HepG2 (cell line): ENCODE data around the gene NRG3. TPM values are rescaled to one million over a fixed set of nuclear protein-coding genes. Genes with fewer than 3 reads are reported as not detected.

Experiments
- ATAC-seq: fragments of 200-7000 bp; cut with Tn5 transposase; 3 replicates; pipeline ENCODE4 v1.9.1; 2020; ENCODE audit warnings: mild to moderate bottlenecking, moderate library complexity
- BruUV-seq: library from RNA; stranded (reverse); fragments of 400-500 nt; replicated peaks from 2 replicates; lab custom pipeline; 2021; lab: Mats Ljungman, UMichigan
- CTCF ChIA-PET: fragments of 300-600 bp; formaldehyde crosslinking; extraction: SDS; loops from one replicate; lab custom pipeline; 2021; ENCODE audit warnings: low total read pairs, inconsistent platforms, low intra/inter-chr PET ratio; lab: Yijun Ruan, JAX
- POLR2A ChIA-PET: fragments of 350-600 bp; sonication (Branson Sonifier 250); formaldehyde crosslinking; loops from one replicate; lab custom pipeline; 2020; ENCODE audit warnings: antibody characterized with exemption, inconsistent platforms; lab: Yijun Ruan, JAX
- DNase-seq: peaks from one replicate; pipeline ENCODE4 v3.0.0-alpha.2; 2015; ENCODE audit warnings: low spot score
- FAIRE-seq: peaks from 3 replicates; lab custom pipeline; 2011; peaks lifted over from hg19 to GRCh38; lab: Jason Lieb, UNC
- H2AFZ ChIP-seq: one replicate; pipeline ENCODE4 v1.6.1; 2011; ENCODE audit warnings: low read length, inconsistent platforms
- H3K27ac ChIP-seq: fragments of 300-600 bp; 3 replicates; pipeline ENCODE4 v1.8.0; 2011; ENCODE audit warnings: mixed run types, mild to moderate bottlenecking, mixed read lengths, low read length, inconsistent platforms; ENCODE audit not compliant: insufficient read depth; ENCODE audit errors: extremely low read length
- H3K27me3 ChIP-seq, 2 experiments: fragments of 200-600 bp in 1 of 2; 2 replicates in 1 of 2; 3 replicates in 1 of 2; pipeline versions ENCODE4 v1.6.0 to v1.8.0; 2011; ENCODE audit warnings: low read length in 2 of 2, mild to moderate bottlenecking in 2 of 2, moderate library complexity in 2 of 2, inconsistent platforms in 1 of 2; ENCODE audit not compliant: insufficient read depth in 2 of 2, control insufficient read depth in 1 of 2
- H3K36me3 ChIP-seq, 2 experiments: fragments of 200-600 bp in 1 of 2; replicated peaks in 1 of 2; 2 replicates in 1 of 2; 3 replicates in 1 of 2; pipeline versions ENCODE4 v1.5.1 to v1.8.0; 2011; ENCODE audit warnings: low read length in 2 of 2, inconsistent platforms in 1 of 2; ENCODE audit not compliant: insufficient read depth in 2 of 2, control insufficient read depth in 1 of 2
- H3K4me1 ChIP-seq: 2 replicates; pipeline ENCODE4 v1.5.1; 2012; ENCODE audit warnings: low read length, inconsistent platforms; ENCODE audit not compliant: insufficient read depth
- H3K4me2 ChIP-seq: 2 replicates; pipeline ENCODE4 v1.6.0; 2011; ENCODE audit warnings: low read depth, low read length, inconsistent platforms
- H3K4me3 ChIP-seq, 3 experiments: fragments of 200-600 bp in 1 of 3; sonication (generic), shearing (Covaris generic) in 1 of 3; replicated peaks in 1 of 3; 2 replicates each; pipeline ENCODE4 v1.5.1; 2011 to 2016; ENCODE audit warnings: low read length in 3 of 3, inconsistent platforms in 2 of 3, low read depth in 2 of 3, mild to moderate bottlenecking in 2 of 3, control low read depth in 1 of 3, mixed read lengths in 1 of 3; ENCODE audit not compliant: insufficient read depth in 1 of 3
- H3K79me2 ChIP-seq: one replicate; pipeline ENCODE4 v1.6.1; 2011; ENCODE audit warnings: low read length, inconsistent platforms; ENCODE audit not compliant: insufficient read depth
- H3K9ac ChIP-seq: 2 replicates; pipeline ENCODE4 v1.6.0; 2011; ENCODE audit warnings: mild to moderate bottlenecking, low read depth, low read length, inconsistent platforms; ENCODE audit not compliant: insufficient read depth
- H3K9me3 ChIP-seq: 2 replicates; pipeline ENCODE4 v1.5.1; 2012; ENCODE audit warnings: mild to moderate bottlenecking, low read length
- H4K20me1 ChIP-seq: 2 replicates; pipeline ENCODE4 v1.6.0; 2011; ENCODE audit warnings: inconsistent platforms, mild to moderate bottlenecking, low read length, moderate library complexity; ENCODE audit not compliant: insufficient read depth
- ATF6 ChIP-seq: sonication (generic); formaldehyde crosslinking; conservative IDR thresholded peaks from 2 replicates; pipeline ENCODE4 v1.4.0; 2020; ENCODE audit warnings: missing genetic modification reagents
- CHD2 ChIP-seq: IDR thresholded peaks from 2 replicates; pipeline ENCODE4 v1.6.1; 2011; ENCODE audit warnings: low read depth, low read length, improper control_type of control experiment
- FLYWCH1 ChIP-seq: sonication (generic); formaldehyde crosslinking; IDR thresholded peaks from 2 replicates; pipeline ENCODE4 v1.8.1; 2023; ENCODE audit warnings: mild to moderate bottlenecking, missing genetic modification reagents
- GPN1 ChIP-seq: sonication (generic); formaldehyde crosslinking; IDR thresholded peaks from 2 replicates; pipeline ENCODE4 v1.5.1; 2020; ENCODE audit warnings: missing genetic modification reagents, borderline replicate concordance
- JDP2 ChIP-seq: sonication (generic); formaldehyde crosslinking; IDR thresholded peaks from 2 replicates; pipeline ENCODE4 v1.8.1; 2022; ENCODE audit warnings: missing genetic modification reagents, borderline replicate concordance
- KLF13 ChIP-seq: sonication (generic); formaldehyde crosslinking; IDR thresholded peaks from 2 replicates; pipeline ENCODE4 v1.4.0; 2020; ENCODE audit warnings: mild to moderate bottlenecking, missing genetic modification reagents
- PHF8 ChIP-seq: sonication (generic); formaldehyde crosslinking; IDR thresholded peaks from 2 replicates; pipeline ENCODE4 v1.5.0; 2020; ENCODE audit warnings: missing genetic modification reagents
- RFX1 ChIP-seq: fragments of 450-650 bp; IDR thresholded peaks from 2 replicates; pipeline ENCODE4 v1.6.1; 2017
- SMARCE1 ChIP-seq: fragments of 450-650 bp; IDR thresholded peaks from 2 replicates; pipeline ENCODE4 v1.6.1; 2017; ENCODE audit warnings: borderline replicate concordance
- SNRNP70 ChIP-seq: fragments of 200-400 bp; formaldehyde crosslinking; IDR thresholded peaks from 2 replicates; pipeline ENCODE4 v1.6.1; 2017; ENCODE audit warnings: mild to moderate bottlenecking, low read depth, low read length, moderate library complexity
- SRF ChIP-seq: IDR thresholded peaks from 2 replicates; pipeline ENCODE4 v1.6.1; 2011; ENCODE audit warnings: mild to moderate bottlenecking, low read depth, low read length, moderate library complexity
- STAG1 ChIP-seq: sonication (generic); formaldehyde crosslinking; IDR thresholded peaks from 2 replicates; pipeline ENCODE4 v1.4.0; 2020; ENCODE audit warnings: missing genetic modification reagents
- ZNF260 ChIP-seq: sonication (generic); formaldehyde crosslinking; IDR thresholded peaks from 2 replicates; pipeline ENCODE4 v1.4.0; 2020; ENCODE audit warnings: missing genetic modification reagents, low read depth, mild to moderate bottlenecking, borderline replicate concordance
- ZNF274 ChIP-seq: sonication (generic); formaldehyde crosslinking; IDR thresholded peaks from 2 replicates; pipeline ENCODE4 v1.5.1; 2020; ENCODE audit warnings: mild to moderate bottlenecking, missing genetic modification reagents
- ZNF350 ChIP-seq: sonication (generic); formaldehyde crosslinking; IDR thresholded peaks from 2 replicates; pipeline ENCODE4 v1.4.0; 2020; ENCODE audit warnings: mild to moderate bottlenecking, low read depth, missing genetic modification reagents, borderline replicate concordance
- ZNF567 ChIP-seq: sonication (generic); formaldehyde crosslinking; IDR thresholded peaks from 2 replicates; pipeline ENCODE4 v1.8.1; 2023; ENCODE audit warnings: mild to moderate bottlenecking, missing genetic modification reagents, borderline replicate concordance
- ZNF788 ChIP-seq: sonication (generic); formaldehyde crosslinking; IDR thresholded peaks from 2 replicates; pipeline ENCODE4 v1.5.0; 2020; ENCODE audit warnings: mild to moderate bottlenecking, missing genetic modification reagents, borderline replicate concordance
- whole genome bisulfite sequencing: methylation state at CpG from one replicate; pipeline ENCODE4 v1.1.6; 2017; ENCODE audit warnings: low lambda C conversion rate; 5-methylcytosine and 5-hydroxymethylcytosine counted together
- in situ Hi-C: cut with HindIII; loops from 2 replicates; pipeline ENCODE4 v1.10.0; 2017; ENCODE audit warnings: low pct_unique_long_range_greater_than_20kb; ENCODE audit not compliant: extremely low pct_ligation_motif_present
- intact Hi-C: fragments of 100-400 bp; cut with micrococcal nuclease; formaldehyde crosslinking; loops from one replicate; pipeline ENCODE4 v1.10.0; 2022; ENCODE audit not compliant: unreplicated experiment
- polyA plus RNA-seq, 8 experiments: library from polyadenylated mRNA; depleted of rRNA in 3 of 8; stranded (reverse) in 7 of 8; unstranded in 1 of 8; fragments of >200 nt; fragmentation: Illumina TruSeq in 4 of 8; extraction: Trizol in 4 of 8; gene quantifications; 2 replicates each; pipeline versions ENCODE4 v1.2.1 to v1.2.3, GENCODE V29; 2011 to 2016; ENCODE audit warnings: low read depth in 4 of 8, missing spikeins in 1 of 8, mixed read lengths in 1 of 8; ENCODE audit not compliant: insufficient read depth in 1 of 8
- total RNA-seq, 5 experiments: library from RNA; depleted of rRNA; stranded (reverse); fragments of >200 nt; fragmentation: Illumina TruSeq; extraction: Trizol; gene quantifications; 2 replicates each; pipeline ENCODE4 v1.2.3, GENCODE V29; 2016; ENCODE audit warnings: low read depth in 1 of 5
- TF ChIP-seq, protein P1 (sequence below): sonication (generic); formaldehyde crosslinking; IDR thresholded peaks from 2 replicates; pipeline ENCODE4 v1.4.0; 2020; ENCODE audit warnings: missing genetic modification reagents

Gene NRG3
- total and polyA plus RNA-seq, 2 of the 13 experiments (the other 11 are each of a cell fraction or from before 2014, with no cell fraction given) = not detected

GRCh38 chr10:81872206-81872862 lies 2.7 kb upstream of the NRG3 start:
- Histone ChIP-seq H3K27me3 (no peaks in the 10 kb centered on the region), H3K4me2 (no peak overlapping the region), H4K20me1 (no peaks in the 10 kb centered on the region), H2AFZ (no peak overlapping the region), H3K9ac (no peak overlapping the region), H3K4me1 (no peaks in the 10 kb centered on the region), H3K79me2 (no peaks in the 10 kb centered on the region), H3K27ac (no peak overlapping the region), H3K4me3 (no peak overlapping the region), H3K36me3 (no peaks in the 10 kb centered on the region), H3K9me3 (peaks cover 20% of the 10 kb centered on the region)
- TF ChIP-seq JDP2 (CRISPR knock-in tag) (no peak), GPN1 (CRISPR knock-in tag) (no peak), KLF13 (CRISPR knock-in tag) (no peak), FLYWCH1 (no peak), STAG1 (no peak), SRF (no peak), ZNF274 (CRISPR knock-in tag) (no peak), SMARCE1 (no peak), ZNF567 (CRISPR knock-in tag) (no peak), CHD2 (no peak), SNRNP70 (no peak), ATF6 (CRISPR knock-in tag) (no peak), ZNF350 (CRISPR knock-in tag) (no peak), PHF8 (CRISPR knock-in tag) (no peak), RFX1 (no peak), ZNF260 (CRISPR knock-in tag) (no peak), ZNF788 (CRISPR knock-in tag) (no peak)
- TF ChIP-seq, protein P1, sequence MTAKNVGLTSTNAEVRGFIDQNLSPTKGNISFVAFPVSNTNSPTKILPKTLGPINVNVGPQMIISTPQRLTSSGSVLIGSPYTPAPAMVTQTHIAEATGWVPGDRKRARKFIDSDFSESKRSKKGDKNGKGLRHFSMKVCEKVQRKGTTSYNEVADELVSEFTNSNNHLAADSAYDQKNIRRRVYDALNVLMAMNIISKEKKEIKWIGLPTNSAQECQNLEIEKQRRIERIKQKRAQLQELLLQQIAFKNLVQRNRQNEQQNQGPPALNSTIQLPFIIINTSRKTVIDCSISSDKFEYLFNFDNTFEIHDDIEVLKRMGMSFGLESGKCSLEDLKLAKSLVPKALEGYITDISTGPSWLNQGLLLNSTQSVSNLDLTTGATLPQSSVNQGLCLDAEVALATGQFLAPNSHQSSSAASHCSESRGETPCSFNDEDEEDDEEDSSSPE = no peak
- BruUV-seq = no TSS peak
- ChIA-PET POLR2A (no interaction called here), CTCF (no interaction called here)
- DNase-seq (no peak), ATAC-seq (no peak), FAIRE-seq (no peak)
- 5% methylated on average over 6 of the region's 6 CpGs for WGBS
- in situ Hi-C loops (no loop called here), intact Hi-C loops (no loop called here)
